Activated naive CD4-positive, alpha-beta T cell treated with anti-CD3 and anti-CD28 coated beads, Interleukin-2, amount 50 U/mL, for 16 hours (primary cell): ENCODE results near the gene YPEL1.
"Not testable (repeated sequence)": the region's sequence is repeated elsewhere in the genome, so short reads cannot be mapped to it uniquely, and the experiment has no call there.

Experiments
- DNase-seq: peaks from one replicate; pipeline ENCODE4 v3.0.0-alpha.2; 2020

The YPEL1 gene

DNA sequence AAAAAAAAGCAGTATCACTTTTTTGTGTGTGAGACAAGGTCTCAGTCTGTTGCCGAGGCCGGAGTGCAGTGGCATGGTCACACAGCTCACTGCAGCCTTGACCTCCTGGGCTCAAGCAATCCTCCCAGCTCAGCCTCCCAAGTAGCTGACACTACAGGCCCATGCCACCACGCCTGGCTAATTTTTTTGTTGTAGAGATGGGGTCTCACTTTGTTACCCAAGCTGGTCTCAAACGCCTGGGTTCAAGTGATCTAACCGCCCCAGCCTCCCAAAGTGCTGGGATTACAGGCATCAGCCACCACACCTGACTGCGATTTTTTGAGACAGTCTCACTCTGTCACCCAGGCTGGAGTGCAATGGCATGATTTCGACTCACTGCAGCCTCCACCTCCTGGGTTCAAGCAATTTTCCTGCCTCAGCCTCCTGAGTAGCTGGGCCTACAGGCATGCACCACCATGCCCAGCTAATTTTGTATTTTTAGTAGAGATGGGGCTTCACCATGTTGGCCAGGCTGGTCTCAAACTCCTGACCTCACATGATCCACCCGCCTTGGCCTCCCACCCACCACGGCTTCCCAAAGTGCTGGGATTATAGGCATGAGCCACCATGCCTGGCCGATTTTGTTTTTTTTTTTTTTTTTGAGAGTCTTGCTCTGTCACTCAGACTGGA is 15.3 kb downstream of the YPEL1 start:
- DNase-seq = not testable (repeated sequence)

DNA sequence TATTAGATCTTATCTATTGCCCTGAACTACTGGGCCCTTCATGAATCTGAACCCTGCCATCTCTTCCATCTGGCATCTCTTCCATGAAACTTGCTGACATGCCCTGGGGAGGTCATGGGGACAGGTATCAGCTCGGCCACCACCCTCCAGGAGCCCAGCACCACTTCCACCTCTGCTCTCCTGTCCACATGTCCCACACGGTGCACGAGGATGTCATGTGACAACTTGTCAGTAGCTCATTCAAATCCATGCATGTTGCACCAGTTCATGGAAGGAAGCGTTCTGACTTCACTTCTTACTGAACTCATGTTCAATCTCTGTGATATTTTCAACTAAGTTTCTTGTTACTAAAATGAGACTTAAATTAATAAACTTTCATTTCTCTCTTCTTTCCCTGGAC is 16.6 kb downstream of the YPEL1 start:
- no peak for DNase-seq

DNA sequence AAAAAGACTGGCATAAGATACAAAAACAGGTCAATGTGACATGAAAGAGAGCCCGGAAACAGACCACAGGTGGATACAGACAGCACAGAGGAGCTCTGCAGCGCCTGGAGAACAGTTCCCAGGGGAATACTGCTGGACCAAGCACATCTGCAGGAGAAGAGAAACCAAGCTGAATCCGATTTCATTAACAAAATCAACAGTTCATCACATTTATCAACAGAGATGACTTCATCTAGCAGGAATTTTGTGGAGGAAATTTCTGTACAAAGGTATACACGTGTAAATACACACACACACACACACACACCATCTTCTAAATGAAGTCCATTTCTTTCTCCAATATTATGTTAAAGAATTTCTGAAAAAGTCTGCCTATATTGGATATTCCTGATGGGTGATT is 17.1 kb downstream of the YPEL1 start:
- no peak for DNase-seq

DNA sequence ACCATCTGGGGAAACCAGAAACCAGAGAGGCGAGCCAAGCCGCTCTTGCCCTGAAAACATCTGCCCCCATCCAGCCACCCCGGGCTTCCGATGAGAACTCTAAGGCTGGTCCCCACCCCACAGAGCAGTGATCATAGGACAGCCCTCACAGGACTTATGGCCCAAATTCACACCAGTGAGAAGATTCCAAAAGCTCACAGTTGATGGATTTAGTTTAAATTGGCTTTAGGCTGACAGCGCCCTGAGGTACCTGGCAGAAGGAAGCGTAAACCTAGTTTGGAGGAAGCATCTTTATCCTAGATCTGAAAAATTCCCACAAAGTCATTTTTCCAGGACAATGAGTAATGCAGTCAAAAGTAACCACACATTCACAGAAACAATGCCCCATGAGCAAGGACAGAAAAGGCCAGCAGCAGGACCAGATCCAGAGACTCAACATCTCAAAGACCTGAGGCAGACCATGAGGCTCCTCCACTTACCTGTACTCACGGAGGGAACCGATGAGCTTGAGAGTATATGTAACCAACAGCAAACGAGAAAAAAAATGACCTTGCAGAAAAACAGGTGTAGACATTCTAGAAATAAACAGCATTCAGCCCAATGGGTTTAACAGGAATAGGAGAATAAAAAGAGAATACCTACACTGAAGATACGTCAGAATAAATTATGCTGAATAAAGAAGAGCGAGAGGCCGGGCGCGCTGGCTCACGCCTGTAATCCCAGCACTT is 19.0 kb downstream of the YPEL1 start:
- not testable (repeated sequence) for DNase-seq

DNA sequence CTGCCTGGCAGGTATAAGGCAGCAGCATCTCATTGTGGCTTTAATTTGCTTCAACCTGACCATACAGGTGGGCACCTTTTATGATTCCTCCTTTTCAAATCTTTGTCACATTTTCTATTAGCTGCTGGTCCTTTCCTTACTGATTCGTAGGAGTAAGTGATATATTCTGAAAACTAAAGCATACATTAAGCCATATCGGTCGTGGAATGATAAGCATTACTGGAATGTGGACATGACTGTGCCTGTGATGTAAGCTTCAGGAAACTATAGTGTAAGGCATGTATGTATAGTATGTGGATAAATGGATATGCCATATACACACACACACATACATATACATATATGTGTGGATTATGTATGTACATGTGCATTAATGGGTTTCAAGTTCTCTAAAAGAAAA is 20.8 kb downstream of the YPEL1 start:
- no peak for DNase-seq

DNA sequence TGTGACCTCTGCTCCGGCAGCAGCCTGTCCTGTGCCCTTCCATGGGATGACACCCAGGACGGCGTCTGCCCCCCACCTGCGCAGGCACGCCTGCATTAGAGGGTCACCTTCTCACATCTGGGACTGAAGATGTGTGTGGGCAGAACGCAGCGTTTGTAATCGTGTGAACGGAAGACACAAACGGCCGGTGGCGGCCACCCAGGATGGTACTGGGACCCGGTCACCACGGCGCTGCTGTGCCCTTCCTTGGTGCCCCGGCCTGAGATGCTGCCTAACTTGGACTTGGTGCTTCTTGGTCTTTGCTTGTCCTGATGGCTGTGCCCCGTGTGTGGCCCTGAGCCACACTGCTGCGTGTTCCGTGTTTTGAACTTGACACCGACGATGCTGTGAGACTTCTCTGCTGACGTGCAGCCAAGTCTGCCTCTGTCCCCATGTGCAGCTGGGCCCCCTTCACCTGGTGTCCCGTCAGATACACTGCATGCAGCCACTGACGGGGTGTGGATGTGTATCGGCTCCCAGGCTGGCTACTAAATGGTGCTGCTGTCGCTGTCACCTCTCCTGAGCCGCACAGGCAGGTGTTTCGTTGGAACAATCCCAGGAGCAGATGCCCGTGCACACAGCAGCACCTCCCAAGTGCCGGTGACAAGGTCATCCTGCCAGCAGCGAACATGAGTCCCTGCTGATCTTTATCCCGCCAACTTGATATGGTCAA is 21.4 kb downstream of the YPEL1 start:
- no peak for DNase-seq

DNA sequence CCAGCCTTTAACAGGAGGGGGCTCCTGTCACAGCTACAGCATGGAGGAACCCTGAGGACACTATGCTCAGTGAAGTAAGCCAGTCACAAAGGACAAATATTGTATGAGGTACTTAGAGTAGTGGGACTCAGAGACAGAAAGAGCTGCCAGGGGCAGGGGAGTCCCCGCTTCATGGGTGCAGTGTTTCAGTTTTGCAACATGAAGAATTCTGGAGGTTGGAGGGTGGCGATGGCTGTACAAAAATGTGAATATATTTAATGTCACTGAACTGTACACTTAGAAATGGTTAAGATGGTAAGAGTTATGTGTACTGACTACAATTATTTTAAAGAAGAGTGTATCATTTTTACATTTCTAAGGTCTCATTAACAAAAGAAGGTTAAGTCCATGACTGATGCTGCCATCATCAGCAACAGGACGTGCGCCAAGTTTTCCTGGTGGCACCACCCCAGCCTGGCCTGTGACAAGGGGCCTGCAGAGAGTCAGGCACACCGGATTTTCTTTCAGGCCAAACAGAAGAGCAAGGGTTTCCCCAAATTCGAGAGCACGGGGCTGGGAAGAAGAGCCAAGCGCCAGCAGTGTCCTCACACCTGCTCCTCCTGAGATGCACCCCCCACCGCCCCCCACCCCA is 22.1 kb downstream of the YPEL1 start:
- DNase-seq = no peak

DNA sequence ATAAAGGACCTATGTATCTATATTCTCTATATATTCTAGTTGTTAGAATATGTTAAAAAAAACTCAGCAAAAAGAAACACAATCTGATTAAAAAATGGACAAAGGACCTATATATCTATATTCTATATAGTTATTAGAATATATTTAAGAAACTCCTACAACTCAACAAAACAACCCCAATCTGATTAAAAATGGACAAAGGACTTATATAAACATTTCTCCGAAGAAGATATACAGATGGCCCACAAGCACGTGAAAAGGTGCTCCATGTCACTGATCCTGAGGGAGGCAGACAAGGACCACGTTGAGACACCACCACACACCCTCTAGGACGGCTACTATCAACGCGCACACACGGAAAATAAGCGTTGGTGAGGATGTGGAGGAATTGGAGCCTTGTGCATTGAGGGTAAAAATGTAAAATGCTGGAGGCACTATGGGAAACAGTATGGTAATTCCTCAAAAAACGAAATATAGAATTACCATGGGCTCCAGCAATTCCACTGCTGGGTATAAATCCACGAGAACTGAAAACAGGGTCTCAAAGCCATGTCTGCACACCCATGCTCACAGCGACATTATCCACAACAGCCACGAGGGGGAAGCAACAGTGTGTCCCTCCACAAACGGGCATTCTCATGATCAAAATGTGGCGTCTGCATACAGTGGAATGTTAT is 22.7 kb downstream of the YPEL1 start:
- DNase-seq = peak; percentile 53

DNA sequence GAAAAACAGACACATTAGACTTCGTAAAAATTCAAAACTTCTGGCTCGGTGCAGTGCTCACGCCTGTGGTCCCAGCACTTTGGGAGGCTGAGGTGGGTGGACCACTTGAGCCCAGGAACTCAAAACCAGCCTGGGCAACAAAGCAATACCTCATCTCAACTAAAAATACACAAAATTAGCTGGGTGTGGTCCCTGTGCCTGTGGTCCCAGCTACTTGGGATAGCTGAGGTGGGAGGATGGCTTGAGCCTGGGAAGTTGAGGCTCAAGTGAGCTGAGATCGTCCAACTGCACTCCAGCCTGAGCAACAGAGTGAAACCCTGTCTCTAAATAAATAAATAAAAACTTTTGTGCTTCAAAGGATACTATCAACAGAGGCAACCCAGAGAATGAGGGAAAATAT is 23.7 kb downstream of the YPEL1 start:
- DNase-seq = no peak

DNA sequence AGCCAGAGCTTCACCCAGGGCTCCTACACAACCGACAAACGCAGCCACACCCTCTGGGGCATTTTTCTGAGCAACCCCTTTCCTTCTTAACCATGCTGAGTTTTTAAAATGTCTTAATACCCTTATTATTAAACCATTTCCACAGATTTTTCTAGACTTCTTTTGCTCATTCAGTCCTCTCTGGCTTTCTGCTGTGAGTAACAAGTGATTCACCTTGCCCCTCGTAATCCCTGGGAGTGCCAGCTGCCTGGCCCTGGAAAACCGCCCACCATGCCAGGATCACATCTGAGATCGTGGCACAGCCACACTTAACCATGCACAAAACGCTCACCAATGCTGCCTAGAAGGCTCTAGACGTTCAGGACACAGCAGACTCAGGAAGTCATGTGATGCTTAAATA is 25.4 kb downstream of the YPEL1 start:
- no peak for DNase-seq

DNA sequence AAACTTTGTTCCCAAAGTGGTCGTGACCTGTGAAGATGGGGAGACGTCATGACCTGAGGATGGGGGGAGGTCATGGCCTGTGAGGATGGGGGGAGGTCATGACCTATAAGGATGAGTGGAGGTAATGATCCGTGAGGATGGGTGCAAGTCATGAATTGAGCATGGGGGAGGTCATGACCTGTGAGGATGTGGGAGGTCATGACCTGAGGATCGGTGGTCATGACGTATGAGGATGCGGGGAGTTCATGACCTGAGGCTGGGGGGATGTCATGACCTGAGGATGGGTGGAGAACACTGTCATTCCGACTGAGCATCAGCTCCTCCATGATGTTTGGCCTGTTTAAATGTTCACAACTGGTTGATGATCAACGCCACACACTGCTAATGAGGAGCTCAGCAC is 25.9 kb downstream of the YPEL1 start:
- no peak for DNase-seq

DNA sequence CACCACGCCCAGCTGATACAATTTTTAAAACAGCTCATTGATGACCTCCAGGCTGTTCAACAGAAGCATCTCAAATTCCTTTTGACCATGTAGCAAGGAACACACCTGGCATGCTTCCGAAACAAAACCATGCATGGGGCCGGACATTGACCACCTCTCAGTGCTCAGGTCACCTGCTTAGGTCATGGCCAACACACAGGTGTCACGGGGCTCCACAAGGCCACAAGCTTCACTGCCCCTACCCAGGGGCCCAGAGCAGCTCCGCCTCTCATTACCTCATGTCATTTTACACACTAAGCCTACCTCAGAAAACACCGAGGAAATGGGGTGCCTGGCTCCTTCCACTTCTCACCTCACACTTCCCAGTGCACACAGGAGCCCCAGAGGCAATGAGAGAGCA is 26.6 kb downstream of the YPEL1 start:
- DNase-seq = no peak

DNA sequence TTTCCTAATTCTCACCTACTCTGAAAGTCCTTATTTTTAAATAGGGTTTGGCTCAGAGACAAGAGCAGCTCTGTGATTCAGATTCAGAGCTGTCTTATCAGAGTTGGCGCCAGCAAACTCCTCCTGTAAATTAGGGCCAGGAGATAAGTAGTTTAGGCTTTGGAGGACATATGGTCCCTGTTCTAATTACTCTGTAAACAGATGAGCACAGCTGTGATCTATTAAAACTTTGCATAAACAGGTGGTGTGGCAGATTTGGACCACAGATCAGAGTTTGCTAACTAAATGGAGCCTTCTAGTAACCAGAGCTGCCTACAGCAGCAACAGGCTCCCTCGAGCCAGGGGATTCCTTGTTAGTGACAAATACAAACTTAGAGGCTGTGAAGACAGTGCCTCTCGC is 27.9 kb downstream of the YPEL1 start:
- no peak for DNase-seq

DNA sequence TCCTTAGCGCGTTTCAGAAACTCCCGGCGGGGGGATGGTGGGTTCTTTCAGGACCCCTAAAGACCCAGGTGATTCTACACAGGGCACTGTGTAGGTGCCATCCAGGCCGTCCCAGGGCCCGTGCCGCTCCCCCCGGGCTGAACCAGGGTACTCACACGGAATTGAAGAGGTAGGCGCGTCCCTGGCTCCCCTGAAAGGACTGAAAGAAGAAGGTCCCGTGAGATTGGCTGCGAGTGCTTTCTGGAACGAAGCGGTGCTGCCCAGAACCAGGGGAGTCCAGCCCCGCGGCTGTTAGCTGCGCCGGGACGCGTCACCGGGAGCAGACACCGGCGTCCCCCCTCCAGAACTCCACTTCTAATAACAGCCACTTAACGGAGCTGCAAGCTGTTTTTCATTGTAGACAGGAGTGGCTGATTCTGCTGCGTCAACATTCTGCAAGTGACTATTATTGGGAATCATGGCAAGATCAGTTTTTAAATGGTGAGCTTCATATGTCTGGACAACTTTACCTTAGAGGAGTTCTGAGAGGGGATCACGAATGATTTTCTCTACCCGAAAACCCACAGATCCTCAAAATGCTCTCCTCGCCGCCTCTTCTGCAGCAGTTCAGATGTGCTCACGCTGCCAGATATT is 31.8 kb downstream of the YPEL1 start:
- no peak for DNase-seq

DNA sequence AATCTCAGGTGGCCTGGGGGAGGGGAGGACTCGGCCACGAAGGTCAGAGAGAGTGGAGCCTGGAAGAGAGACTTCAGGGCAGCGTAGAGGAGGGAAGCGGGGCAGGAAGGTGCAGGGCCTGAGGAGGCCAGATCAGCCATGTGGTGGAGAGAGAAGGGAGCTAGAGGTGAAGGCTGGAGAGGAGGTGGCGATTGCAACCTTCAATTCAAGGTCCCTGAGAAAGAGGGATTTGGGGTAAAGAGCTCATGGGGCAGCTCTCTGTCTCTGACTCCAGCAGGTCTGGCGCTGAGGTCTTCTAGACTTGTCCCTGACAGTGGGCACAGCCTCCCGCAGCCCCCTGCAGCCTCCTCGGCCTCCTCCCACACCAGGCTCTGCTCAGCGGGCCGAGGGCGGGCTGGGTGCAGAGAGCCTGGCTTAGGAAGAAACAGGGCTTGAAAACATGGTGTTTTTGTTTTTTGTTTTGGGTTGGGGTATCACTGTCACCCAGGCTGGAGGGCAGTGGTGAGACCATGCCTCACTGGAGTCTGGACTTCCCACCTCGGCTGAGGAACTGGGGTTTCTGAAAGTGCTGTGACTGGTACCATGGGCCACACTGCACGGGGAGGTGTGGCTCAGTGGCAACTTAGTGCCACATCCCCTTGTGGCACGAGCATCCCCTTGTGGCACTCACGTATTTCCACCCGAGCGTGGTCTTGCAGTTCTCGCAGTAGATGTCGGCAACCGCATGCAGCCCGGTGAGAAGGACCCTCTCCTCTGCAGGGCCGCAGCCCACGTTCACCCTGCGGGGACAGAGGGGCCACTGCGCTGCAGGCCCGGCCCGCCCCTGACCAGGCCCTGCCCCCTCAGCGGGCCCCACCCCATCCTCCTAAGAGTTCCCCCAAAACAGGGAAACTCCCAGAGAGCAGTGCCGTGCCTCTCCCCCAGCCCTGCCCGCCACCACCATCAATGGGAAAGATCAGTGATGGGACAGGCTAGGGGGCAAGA is 32.6 kb downstream of the YPEL1 start:
- no peak for DNase-seq

DNA sequence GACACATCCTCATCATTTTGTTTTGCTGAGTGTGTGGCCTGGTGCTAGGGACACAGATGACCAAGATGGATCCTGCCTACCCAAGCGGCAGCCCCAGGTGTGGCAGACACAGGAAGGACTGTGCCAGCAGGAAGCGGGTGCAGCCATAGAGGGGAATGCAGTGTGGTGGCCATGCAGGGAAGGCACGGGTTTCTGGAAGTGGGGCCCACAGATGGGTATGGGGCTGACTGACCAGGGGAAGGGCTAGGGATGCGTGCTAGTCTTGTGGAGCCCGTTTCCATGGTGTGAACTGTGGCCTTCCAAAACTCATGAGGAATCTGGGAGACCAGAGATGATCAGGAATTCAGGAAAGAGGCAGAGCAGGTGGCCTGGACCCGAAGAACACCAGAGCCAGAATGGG is 33.5 kb downstream of the YPEL1 start:
- no peak for DNase-seq

DNA sequence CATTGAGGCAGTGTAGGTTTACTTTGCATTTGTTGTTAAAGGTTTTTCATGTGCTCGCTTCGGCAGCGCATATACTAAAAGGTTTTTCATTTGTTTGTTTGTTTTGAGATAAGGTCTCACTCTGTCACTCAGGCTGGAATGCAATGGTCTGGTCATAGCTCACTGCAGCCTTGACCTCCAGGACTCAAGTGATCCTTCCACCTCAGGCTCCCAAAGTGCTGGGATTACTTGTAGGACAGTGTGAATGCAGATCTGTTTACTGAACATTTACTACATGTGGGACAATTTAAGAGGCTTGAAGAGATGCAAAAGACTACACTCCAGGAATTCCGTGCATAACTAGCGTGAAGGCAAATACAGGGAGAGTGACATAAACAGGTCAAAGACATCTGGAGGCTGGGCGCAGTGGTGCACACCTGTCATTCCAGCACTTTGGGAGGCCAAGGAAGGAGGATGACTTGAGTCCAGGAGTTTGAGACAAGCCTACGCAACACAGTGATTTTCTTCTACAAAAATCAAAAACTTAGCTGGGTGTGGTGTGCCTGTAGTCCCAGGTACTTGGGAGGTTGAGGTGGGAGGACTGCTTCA is 34.1 kb downstream of the YPEL1 start:
- DNase-seq = no peak

DNA sequence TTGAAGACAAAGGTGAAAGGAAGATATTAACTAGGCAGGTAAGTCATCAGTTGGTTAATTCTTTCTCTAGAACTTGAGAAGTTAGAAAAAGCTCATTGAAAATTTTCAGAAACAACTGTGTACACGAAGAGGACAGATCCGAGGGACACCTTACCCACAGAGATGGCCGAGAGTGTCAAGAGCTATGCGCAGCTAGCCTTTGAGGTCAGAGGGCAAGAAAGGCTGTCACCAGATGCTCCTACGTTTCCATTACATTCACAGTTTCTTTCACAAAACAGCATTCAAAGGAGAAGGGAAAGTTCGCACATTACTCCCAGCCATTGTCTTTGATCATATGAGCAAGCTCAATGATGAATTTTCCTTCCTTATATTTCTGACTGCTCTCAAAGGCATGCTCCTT is 34.8 kb downstream of the YPEL1 start:
- DNase-seq = no peak

DNA sequence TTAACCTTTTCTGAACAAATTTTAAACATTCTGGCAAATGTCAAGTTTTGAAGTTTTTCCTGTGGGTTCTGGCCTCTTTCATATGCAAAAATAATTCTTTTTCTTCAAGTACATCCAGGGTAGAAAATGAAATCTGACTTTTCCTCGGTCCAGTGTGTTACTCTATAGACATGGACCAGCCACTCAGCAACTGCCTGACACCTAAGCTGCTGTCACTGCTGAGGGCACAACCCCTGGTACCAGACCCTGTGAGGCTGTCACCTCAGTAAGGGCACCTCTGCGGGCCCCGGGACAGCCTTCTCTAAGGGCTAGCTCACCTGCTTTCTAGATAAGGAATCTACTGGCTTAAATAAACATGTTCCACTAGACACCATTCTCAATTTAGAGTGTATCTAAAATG is 36.0 kb downstream of the YPEL1 start:
- no peak for DNase-seq

DNA sequence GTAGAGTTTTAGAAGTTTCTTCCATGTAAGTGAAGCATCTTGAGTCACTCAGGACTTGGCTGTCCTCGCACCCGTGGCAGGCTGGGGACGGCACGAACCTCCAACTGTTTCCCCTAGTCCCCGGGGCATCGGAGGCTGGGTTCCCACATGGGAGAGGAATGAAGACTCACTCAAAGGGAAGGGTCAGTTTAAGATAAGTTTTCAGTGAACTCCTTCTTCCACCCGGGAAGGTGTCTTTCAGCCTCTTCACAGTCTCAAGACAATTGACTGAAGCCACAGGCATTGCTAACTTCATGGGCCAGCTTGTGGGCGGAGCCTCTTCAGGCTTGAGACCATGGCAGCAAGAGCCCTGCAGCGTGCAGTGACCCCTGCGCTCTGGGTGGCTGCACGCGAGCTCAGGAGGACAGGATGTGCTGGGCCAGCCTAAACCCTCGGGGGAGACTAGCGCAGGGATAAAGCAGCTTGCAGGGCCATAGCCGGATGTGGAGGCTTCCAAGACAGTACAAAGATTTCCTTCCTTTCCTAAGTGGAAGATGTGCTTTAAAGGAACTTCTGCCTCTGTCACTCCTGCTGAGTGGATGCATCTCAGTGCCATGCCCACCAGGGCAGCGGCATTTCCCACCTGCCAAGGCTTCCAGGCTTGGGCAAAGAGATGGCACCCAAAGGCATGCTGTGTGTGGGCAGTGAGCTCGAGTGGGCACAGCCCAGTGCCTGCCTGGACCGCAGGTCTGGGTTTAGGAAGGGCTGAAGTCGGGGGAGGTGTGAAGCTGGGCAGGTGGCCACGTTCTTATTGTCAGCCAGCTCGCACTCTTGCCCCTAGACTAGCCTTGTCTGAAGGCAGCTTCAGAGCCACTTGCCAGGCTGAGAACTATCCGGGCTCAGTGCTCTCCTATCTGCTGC is 36.9 kb downstream of the YPEL1 start:
- DNase-seq = no peak
